Central memory CD8-positive, alpha-beta T cell (primary cell): ENCODE data around the gene TBC1D5.

Source experiments
- ATAC-seq: fragments of 150-1000 bp; cut with Tn5 transposase; replicated peaks from 2 replicates; pipeline ENCODE4 v1.10.0; 2022; ENCODE audit warnings: mild to moderate bottlenecking, moderate FRiP score, moderate number of reproducible peaks; ENCODE audit not compliant: poor library complexity, severe bottlenecking; ENCODE audit errors: extremely low read depth
- DNase-seq, 2 donors: peaks; one replicate each; pipeline ENCODE4 v3.0.0; 2021; ENCODE audit warnings: low spot score in 2 of 2
- H3K27ac Mint-ChIP-seq: one replicate; pipeline ENCODE4 v1.8.0; 2022; ENCODE audit warnings: low read depth, mild to moderate bottlenecking, moderate library complexity, mixed read lengths
- H3K27me3 Mint-ChIP-seq: one replicate; pipeline ENCODE4 v1.8.0; 2022; ENCODE audit warnings: mixed read lengths
- H3K36me3 Mint-ChIP-seq: one replicate; pipeline ENCODE4 v1.8.0; 2022; ENCODE audit warnings: mild to moderate bottlenecking, moderate library complexity, mixed read lengths; ENCODE audit not compliant: insufficient read depth
- H3K4me1 Mint-ChIP-seq: one replicate; pipeline ENCODE4 v1.8.0; 2022; ENCODE audit warnings: mixed read lengths
- H3K4me3 Mint-ChIP-seq: one replicate; pipeline ENCODE4 v1.8.0; 2022; ENCODE audit warnings: mild to moderate bottlenecking, moderate library complexity, mixed read lengths
- H3K9me3 Mint-ChIP-seq: one replicate; pipeline ENCODE4 v1.8.0; 2022; ENCODE audit warnings: mixed read lengths

The TBC1D5 gene

DNA sequence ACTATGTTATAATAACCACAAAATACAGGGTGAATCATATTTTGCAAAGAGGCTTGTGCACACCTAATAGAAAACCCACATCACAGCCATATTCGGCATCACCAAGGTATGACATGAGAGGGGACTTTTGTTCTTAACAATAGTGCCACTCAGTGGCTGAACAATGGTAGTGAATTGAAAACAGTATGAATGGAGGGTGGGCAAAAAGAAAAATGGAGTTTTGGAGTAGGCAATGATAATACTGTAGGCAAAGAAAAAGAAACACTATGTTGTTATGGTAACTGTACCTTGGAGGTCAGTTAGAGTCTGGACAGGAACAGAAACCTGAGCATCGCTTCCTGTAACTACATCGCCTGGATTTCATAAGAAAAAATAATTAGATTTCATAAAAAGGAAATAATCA, 509.0 kb downstream of the TBC1D5 start:
- Mint-ChIP-seq H3K36me3 (peaks cover 2% of the 10 kb centered on the region), H3K27me3 (no peaks in the 10 kb centered on the region), H3K27ac (no peak overlapping the region), H3K4me3 (no peak overlapping the region), H3K9me3 (no peaks in the 10 kb centered on the region), H3K4me1 (no peaks in the 10 kb centered on the region)
- ATAC-seq (peak; percentile 94), DNase-seq (peak in 1 of 2 donors; percentile 30)

DNA sequence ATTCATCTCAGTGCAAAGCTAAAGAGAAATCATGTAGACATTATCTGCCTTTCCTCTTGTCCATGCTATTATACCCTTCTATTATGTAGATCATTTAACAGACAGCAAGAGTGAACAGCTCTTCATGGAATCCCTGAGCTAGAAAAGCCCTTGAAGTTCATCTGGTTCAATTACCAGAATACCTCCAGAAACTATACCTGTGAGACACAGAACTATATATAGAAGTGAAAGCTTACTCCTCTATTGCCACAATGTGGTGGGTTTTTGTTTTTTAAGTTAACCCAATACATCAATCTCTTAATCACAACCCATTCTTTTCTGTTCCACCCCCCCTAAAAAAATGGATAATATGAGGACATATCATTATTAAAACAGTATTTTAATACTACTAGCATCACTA, 510.0 kb downstream of the TBC1D5 start:
- Mint-ChIP-seq H3K27me3 (no peaks in the 10 kb centered on the region), H3K4me3 (no peak overlapping the region), H3K4me1 (peaks cover 3% of the 10 kb centered on the region), H3K27ac (no peak overlapping the region), H3K36me3 (peaks cover 2% of the 10 kb centered on the region), H3K9me3 (no peaks in the 10 kb centered on the region)
- no peak for DNase-seq
- no peak for ATAC-seq

DNA sequence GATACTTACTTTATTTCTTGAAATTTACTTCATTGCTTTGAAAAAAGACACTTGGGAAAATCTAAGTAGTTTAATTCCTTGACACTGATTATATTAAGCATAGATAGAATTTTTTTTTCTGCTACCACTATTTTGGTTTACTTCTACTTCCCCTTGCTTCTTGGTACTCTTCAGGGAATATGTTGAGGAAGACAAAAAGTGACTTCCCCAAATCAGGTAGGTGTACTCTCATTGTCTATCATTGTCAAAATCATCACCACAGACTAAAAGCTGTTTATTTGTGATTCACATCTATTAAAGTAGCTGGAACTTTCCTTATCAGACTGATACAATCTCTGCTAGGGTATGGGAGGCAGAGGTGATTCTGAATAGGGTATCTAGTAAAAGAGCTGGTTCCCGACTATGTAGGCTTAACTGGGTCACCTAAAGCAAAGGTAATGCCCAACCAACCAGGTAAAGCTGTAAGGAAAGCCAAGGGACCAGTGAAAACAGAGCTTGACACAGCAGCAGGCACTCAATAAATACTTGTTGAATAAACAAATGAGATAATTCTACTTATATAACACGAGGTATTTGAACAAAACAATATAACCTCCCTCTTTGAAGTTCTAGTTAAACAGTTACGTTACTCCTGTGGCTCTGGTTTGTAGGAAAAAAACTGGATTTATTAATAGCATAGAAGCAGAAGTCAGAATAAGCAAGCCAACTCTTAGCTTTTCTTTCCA, 510.7 kb downstream of the TBC1D5 start:
- Mint-ChIP-seq H3K9me3 (no peaks in the 10 kb centered on the region), H3K27me3 (no peaks in the 10 kb centered on the region), H3K36me3 (peaks cover 2% of the 10 kb centered on the region), H3K4me3 (no peak overlapping the region), H3K27ac (no peak overlapping the region), H3K4me1 (peaks cover 10% of the 10 kb centered on the region)
- DNase-seq (no peak), ATAC-seq (no peak)

DNA sequence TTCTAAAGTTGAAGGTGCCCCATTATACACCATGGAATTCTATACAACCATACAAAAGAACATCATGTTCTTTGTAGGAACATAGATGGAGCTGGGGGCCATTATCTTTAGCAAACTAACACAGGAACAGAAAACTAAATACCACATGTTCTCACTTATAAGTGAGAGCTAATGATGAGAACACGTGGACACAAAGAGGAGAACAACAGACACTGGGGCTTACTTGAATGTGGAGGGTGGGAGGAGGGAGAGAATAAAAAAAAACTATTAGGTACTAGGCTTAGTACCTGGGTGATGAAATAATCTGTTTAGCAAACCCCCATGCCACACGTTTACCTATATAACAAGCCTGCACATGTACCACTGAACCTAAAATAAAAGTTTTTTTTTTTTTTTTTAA, 515.0 kb downstream of the TBC1D5 start:
- peaks cover 10% of the 10 kb centered on the region for H3K4me1 Mint-ChIP-seq
- no peaks in the 10 kb centered on the region for H3K9me3 Mint-ChIP-seq
- ATAC-seq (no peak), DNase-seq (no peak)
- no peak overlapping the region for H3K4me3 Mint-ChIP-seq
- no peak overlapping the region for H3K27ac Mint-ChIP-seq
- peaks cover 4% of the 10 kb centered on the region for H3K36me3 Mint-ChIP-seq
- no peaks in the 10 kb centered on the region for H3K27me3 Mint-ChIP-seq

DNA sequence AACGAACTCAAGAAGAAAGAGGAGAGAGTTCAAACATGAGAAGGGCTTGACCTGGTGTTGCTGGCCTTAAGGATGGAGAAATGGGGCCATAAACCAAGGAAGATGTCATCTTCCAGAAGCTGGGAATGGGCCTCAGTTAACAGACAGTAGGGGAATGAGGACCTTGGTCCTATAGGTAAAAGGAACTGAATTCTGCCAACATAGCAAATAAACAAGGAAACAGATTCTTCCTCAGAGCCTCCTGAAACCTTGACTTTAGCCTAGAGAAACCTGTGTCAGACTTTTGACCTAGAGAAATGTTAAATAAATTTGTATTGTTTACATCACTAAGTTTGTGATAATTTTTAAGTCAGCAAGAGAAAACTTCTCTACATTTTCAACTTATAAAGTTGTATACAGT, 520.9 kb downstream of the TBC1D5 start:
- Mint-ChIP-seq H3K27me3 (no peaks in the 10 kb centered on the region), H3K4me3 (no peak overlapping the region), H3K27ac (no peak overlapping the region), H3K4me1 (no peaks in the 10 kb centered on the region), H3K36me3 (peaks cover 9% of the 10 kb centered on the region), H3K9me3 (no peaks in the 10 kb centered on the region)
- DNase-seq (no peak), ATAC-seq (no peak)

DNA sequence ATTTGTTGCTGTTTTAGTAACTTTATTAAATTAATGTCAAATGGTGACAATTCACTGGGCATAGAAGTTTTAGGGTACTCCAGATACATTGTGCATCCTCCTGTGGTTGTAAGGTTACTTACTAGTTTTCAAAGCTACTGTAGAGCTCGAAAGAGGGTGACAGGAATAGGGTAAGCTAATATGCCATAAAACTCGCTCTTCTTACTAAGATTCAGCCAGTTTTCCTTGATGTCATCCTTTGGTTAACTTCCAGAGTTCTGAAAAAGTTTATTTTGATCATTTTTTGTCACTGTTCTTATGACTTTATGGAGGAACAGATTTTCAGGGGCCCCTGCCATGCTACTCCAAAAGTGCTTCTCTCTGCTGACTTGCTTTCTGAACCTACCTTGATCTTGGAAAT, 522.8 kb downstream of the TBC1D5 start:
- H3K27me3 Mint-ChIP-seq: no peaks in the 10 kb centered on the region
- H3K36me3 Mint-ChIP-seq: peaks cover 8% of the 10 kb centered on the region
- H3K4me1 Mint-ChIP-seq: no peaks in the 10 kb centered on the region
- DNase-seq: no peak
- no peak overlapping the region for H3K4me3 Mint-ChIP-seq
- ATAC-seq: no peak
- H3K27ac Mint-ChIP-seq: no peak overlapping the region
- H3K9me3 Mint-ChIP-seq: no peaks in the 10 kb centered on the region

DNA sequence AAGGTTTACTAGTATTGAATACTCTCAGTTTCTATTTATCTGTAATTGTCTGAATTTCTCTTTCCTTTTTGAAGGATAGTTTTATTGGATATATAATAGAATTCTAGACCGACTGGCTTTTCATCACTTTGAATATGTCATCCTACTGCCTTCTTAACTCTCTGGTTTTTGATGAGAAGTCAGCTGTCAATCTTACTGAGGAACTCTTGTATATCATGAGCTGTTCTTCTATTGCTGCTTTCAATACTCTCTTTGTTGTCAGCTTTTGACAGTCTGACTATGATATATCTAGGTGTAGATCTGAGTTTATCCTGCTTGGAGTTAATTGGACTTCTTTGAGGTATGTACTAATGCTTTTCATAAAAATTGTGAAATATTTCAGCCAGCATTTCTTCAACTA, 523.8 kb downstream of the TBC1D5 start:
- H3K27ac Mint-ChIP-seq: peak overlapping the region; percentile 16
- DNase-seq (no peak), ATAC-seq (no peak)
- no peak overlapping the region for H3K4me3 Mint-ChIP-seq
- H3K36me3 Mint-ChIP-seq: peaks cover 8% of the 10 kb centered on the region
- H3K27me3 Mint-ChIP-seq: no peaks in the 10 kb centered on the region
- no peaks in the 10 kb centered on the region for H3K4me1 Mint-ChIP-seq
- H3K9me3 Mint-ChIP-seq: no peaks in the 10 kb centered on the region

DNA sequence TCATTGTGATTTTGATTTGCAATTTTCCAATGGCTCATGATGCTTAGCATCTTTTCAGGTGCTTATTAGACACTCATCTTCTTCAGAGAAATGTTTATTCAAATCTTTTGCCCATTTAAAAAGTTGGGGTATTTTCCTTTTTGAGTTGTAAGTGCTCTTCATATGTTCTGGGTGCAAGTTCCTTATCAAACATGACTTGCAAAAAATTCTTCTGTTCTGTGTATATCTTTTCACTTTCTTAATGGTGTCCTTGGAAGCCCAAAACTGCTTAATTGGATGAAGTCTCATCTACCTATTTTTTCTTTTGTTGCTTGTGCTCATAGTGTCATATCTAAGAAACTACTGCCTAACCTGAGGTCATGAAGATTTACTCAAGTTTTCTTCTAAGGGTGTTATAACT, 524.8 kb downstream of the TBC1D5 start:
- Mint-ChIP-seq H3K27ac (no peak overlapping the region), H3K9me3 (no peaks in the 10 kb centered on the region), H3K4me1 (no peaks in the 10 kb centered on the region), H3K4me3 (no peak overlapping the region), H3K36me3 (peaks cover 12% of the 10 kb centered on the region), H3K27me3 (no peaks in the 10 kb centered on the region)
- DNase-seq (no peak), ATAC-seq (no peak)

DNA sequence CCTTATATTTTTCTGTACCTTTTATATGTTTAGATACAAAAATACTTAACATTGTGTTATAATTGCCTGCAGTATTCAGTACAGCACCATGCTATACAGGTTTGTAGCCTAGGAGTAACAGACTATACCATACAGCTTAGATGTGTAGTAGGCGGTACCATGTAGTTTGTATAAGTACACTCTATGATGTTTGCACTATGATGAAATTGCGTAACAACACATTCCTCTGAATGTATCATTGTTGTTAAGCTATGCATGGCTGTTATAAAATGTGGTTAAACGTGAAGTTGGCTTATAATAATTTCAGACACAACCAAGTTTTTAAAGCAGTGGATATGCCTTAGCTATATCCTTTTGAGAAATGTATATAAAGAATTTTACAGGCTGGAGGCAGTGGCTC, 529.3 kb downstream of the TBC1D5 start:
- Mint-ChIP-seq H3K27ac (no peak overlapping the region), H3K4me3 (no peak overlapping the region), H3K9me3 (no peaks in the 10 kb centered on the region), H3K27me3 (no peaks in the 10 kb centered on the region), H3K4me1 (no peaks in the 10 kb centered on the region), H3K36me3 (peaks cover 8% of the 10 kb centered on the region)
- ATAC-seq: no peak
- no peak for DNase-seq

DNA sequence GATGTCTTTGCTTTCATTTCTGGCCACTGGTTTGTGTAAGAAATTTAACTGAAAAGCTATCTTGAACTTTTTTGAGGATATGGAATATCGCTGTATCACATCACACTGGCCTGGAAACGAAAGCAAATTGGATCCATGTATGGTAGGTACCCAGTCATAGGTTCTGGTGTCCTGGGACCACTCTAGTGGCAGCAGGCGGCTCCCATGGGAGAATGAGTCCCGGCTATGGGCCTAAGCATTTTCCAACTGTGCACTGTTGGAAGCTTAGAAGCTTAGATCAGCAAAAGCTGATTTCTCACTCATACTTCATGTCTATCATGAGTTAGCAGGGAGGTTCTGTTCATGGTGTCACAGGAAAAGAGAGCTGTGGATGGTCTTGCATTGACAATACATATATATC, 534.5 kb downstream of the TBC1D5 start:
- H3K27ac Mint-ChIP-seq: no peak overlapping the region
- H3K9me3 Mint-ChIP-seq: peaks cover 10% of the 10 kb centered on the region
- ATAC-seq (no peak), DNase-seq (no peak)
- no peaks in the 10 kb centered on the region for H3K27me3 Mint-ChIP-seq
- no peaks in the 10 kb centered on the region for H3K4me1 Mint-ChIP-seq
- H3K36me3 Mint-ChIP-seq: peaks cover 5% of the 10 kb centered on the region
- no peak overlapping the region for H3K4me3 Mint-ChIP-seq

DNA sequence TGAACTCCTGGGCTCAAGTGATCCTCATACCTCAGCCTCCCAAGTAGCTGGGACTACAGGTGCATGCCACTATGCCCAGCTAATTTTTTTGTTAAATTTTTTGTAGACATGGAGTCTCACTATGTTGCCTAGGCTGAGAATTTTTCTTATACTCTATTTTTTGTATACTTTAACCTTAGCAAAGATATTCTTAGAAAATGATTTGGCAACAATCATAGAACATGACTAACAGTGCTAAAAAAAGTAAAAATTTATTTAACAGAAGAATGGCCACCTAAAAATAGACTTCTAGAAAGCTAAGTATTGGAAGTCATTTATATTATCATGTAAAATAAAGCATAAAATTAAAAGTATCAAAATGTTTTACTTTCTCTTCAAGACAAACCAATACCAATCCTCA, 535.4 kb downstream of the TBC1D5 start:
- DNase-seq (no peak), ATAC-seq (no peak)
- Mint-ChIP-seq H3K4me3 (no peak overlapping the region), H3K4me1 (no peaks in the 10 kb centered on the region), H3K27ac (no peak overlapping the region), H3K27me3 (no peaks in the 10 kb centered on the region), H3K9me3 (peaks cover 14% of the 10 kb centered on the region), H3K36me3 (peaks cover 5% of the 10 kb centered on the region)

DNA sequence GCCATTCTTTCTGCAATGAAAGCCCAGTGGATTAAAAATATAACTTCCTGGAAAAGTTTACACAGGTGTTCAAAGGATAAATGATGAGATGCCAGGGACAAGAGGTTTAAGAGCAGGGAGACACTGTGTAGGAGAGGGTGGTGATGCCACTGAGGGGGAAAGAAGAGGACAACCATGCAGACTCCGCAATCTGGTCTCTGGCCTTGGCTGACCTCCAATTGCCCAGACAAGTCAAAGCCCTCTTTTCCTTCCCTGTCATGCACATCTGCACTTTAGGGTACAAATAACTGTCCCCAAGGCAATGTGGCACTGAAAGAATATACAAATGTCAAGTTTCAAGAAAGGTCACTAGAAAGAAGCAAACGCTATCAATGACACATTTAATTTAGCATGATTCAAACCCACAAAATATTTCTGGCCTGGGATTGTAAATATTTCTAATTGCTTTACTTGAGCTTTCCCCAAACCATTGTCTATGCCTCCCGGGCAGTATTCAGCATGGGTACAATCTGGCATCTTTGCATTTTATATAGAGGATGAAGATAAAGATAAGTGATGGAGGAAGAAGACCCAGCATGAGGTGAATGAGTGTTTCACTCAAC, 538.3 kb downstream of the TBC1D5 start:
- H3K4me1 Mint-ChIP-seq: no peaks in the 10 kb centered on the region
- peaks cover 5% of the 10 kb centered on the region for H3K36me3 Mint-ChIP-seq
- H3K9me3 Mint-ChIP-seq: peaks cover 22% of the 10 kb centered on the region
- H3K27me3 Mint-ChIP-seq: no peaks in the 10 kb centered on the region
- no peak overlapping the region for H3K27ac Mint-ChIP-seq
- DNase-seq: no peak
- no peak for ATAC-seq
- no peak overlapping the region for H3K4me3 Mint-ChIP-seq

DNA sequence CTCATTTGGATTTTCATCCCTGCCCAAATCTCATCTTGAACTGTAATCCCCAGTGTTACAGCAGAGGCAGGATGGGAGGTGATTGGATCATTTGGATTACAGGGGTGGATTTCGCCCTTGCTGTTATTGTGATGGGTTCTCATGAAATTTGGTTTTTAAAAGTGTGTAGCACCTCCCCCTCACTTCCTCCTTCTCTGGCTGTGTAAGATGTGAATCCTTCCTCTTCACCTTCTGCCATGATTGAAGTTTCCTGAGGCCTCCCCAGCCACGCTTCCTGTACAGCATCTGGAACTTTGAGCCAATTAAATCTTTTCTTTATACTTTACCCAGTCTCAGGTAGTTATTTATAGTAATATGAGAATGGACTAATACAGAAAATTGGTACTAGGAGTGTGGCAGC, 540.9 kb downstream of the TBC1D5 start:
- Mint-ChIP-seq H3K4me1 (no peaks in the 10 kb centered on the region), H3K36me3 (peaks cover 5% of the 10 kb centered on the region), H3K4me3 (no peak overlapping the region), H3K9me3 (peaks cover 22% of the 10 kb centered on the region), H3K27me3 (no peaks in the 10 kb centered on the region), H3K27ac (no peak overlapping the region)
- no peak for ATAC-seq
- no peak for DNase-seq
